Breast epithelium (tissue), 3 donors: ENCODE measurements around the gene PDLIM5.

Experiments used
- POLR2A ChIP-seq: fragments of 450-650 bp; IDR thresholded peaks from one replicate; pipeline ENCODE4 v1.6.1; 2016; ENCODE audit warnings: antibody characterized with exemption, mild to moderate bottlenecking, moderate library complexity
- TF ChIP-seq, protein P1 (sequence below), 3 donors: fragments of 450-650 bp; IDR thresholded peaks; one replicate each; pipeline ENCODE4 v1.5.1; 2016 to 2017; ENCODE audit warnings: antibody characterized with exemption in 3 of 3, mild to moderate bottlenecking in 3 of 3, moderate library complexity in 3 of 3

DNA sequence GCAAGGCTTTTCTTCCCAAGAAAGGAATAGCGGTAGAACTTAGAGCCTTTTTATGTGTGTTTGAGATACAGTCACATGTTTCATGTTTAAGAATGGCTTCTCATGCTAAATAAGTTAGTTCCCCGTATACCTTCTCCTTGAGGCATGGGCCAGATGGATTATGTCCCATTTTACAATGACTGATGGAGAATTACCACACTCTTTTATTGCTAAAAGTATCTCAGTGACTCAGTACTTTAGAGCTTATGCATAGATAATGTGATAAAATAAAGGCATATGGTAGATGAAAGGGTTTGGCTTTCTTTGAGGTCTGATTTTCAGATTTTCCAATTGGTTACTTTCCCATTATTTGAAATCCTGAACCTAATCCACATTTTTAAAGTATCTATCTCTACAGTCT is 184.3 kb downstream of the PDLIM5 start:
- TF ChIP-seq, protein P1, sequence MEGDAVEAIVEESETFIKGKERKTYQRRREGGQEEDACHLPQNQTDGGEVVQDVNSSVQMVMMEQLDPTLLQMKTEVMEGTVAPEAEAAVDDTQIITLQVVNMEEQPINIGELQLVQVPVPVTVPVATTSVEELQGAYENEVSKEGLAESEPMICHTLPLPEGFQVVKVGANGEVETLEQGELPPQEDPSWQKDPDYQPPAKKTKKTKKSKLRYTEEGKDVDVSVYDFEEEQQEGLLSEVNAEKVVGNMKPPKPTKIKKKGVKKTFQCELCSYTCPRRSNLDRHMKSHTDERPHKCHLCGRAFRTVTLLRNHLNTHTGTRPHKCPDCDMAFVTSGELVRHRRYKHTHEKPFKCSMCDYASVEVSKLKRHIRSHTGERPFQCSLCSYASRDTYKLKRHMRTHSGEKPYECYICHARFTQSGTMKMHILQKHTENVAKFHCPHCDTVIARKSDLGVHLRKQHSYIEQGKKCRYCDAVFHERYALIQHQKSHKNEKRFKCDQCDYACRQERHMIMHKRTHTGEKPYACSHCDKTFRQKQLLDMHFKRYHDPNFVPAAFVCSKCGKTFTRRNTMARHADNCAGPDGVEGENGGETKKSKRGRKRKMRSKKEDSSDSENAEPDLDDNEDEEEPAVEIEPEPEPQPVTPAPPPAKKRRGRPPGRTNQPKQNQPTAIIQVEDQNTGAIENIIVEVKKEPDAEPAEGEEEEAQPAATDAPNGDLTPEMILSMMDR (IDR thresholded peaks at IDR 0.05) = no peak
- no peak for TF ChIP-seq POLR2A
